Heart left ventricle (tissue), 16 donors: ENCODE results near the gene TBL1Y. TPM values are rescaled to one million over a fixed set of nuclear protein-coding genes. Genes with fewer than 3 reads are reported as not detected.

Experiments used
- ATAC-seq, 4 donors: fragments of 200-7000 bp; cut with Tn5 transposase; one replicate each; pipeline ENCODE4 v1.9.1; 2020 to 2022; ENCODE audit warnings: moderate library complexity in 4 of 4, mild to moderate bottlenecking in 3 of 4, moderate number of reproducible peaks in 1 of 4
- DNase-seq, 5 donors: peaks; one replicate each; pipeline ENCODE4 v3.0.0-alpha.2; 2020
- H3K27ac ChIP-seq, 12 donors: fragments of 200-600 bp; sonication (generic) in 4 of 12; one replicate each; pipeline versions ENCODE4 v1.5.0 to v1.8.0; 2016 to 2022; ENCODE audit warnings: mild to moderate bottlenecking in 2 of 12
- H3K27me3 ChIP-seq, 9 donors: fragments of 200-600 bp; sonication (generic) in 2 of 9; one replicate each; pipeline versions ENCODE4 v1.5.1 to v1.8.0; 2016 to 2022; ENCODE audit warnings: mild to moderate bottlenecking in 3 of 9
- H3K36me3 ChIP-seq, 9 donors: fragments of 200-600 bp; sonication (generic) in 2 of 9; one replicate each; pipeline versions ENCODE4 v1.5.0 to v1.8.0; 2018 to 2022; ENCODE audit warnings: mild to moderate bottlenecking in 2 of 9
- H3K4me1 ChIP-seq, 12 donors: fragments of 200-600 bp; sonication (generic) in 4 of 12; one replicate each; pipeline versions ENCODE4 v1.5.0 to v1.8.0; 2016 to 2022; ENCODE audit warnings: mild to moderate bottlenecking in 3 of 12
- H3K4me3 ChIP-seq, 12 donors: fragments of 200-600 bp; sonication (generic) in 4 of 12; one replicate each; pipeline versions ENCODE4 v1.5.0 to v1.8.0; 2017 to 2022; ENCODE audit warnings: mild to moderate bottlenecking in 9 of 12, moderate library complexity in 4 of 12
- H3K9me3 ChIP-seq, 12 donors: fragments of 200-600 bp; sonication (generic) in 4 of 12; one replicate each; pipeline versions ENCODE4 v1.5.0 to v1.8.0; 2016 to 2022; ENCODE audit warnings: mild to moderate bottlenecking in 1 of 12
- POLR2A ChIP-seq, 2 donors: fragments of 450-650 bp; IDR thresholded peaks; one replicate each; pipeline ENCODE4 v1.6.1; 2017; ENCODE audit warnings: antibody characterized with exemption in 2 of 2, mild to moderate bottlenecking in 2 of 2, moderate library complexity in 2 of 2
- WGBS, 4 donors: extraction: QIAGEN DNeasy Blood & Tissue Kit in 2 of 4; methylation state at CpG; one replicate each; pipeline versions ENCODE4 v1.1.5 to v1.1.7; 2013 to 2018; 5-methylcytosine and 5-hydroxymethylcytosine counted together
- intact Hi-C, 10 donors: fragments of 100-400 bp; cut with DNase I; formaldehyde crosslinking; loops; one replicate each; pipeline versions ENCODE4 v1.11.1 to v1.14.2; 2022
- polyA plus RNA-seq, 2 donors: library from polyadenylated mRNA; stranded (reverse); fragments of 200-250 nt; gene quantifications; one replicate each; pipeline ENCODE4 v1.2.3, GENCODE V29; 2013
- total RNA-seq, 9 donors: library from RNA; depleted of rRNA in 2 of 9; stranded (reverse); fragments of >200 nt in 2 of 9; fragmentation: NEBNext Ultra II Directional in 3 of 9; extraction: Animal tissue kit (Norgen Biotek cat#: 25700) in 3 of 9; gene quantifications; one replicate each; pipeline versions ENCODE4 v1.1.0 to v1.2.4, GENCODE V29; 2016 to 2023
- TF ChIP-seq, protein P1 (sequence below), 12 donors: fragments of 200-600 bp; sonication (generic) in 4 of 12; IDR thresholded peaks; one replicate each; pipeline versions ENCODE4 v1.5.0 to v1.8.0; 2018 to 2022; ENCODE audit warnings: antibody characterized with exemption in 12 of 12, mild to moderate bottlenecking in 5 of 12
- donor health status: ischemic (EF 13 %, LVEDD 7.1; RV severe dilation, severe dysfunction).
- donor health status: healthy with polysubstance abuse.
- donor health status: DM: no; HTN: yes; CAD: no.
- donor health status: DM: no; HTN: no; CAD: no.
- donor health status: ischemic (EF 25% LVEDD 6.9; RV normal size, moderate dysfunction).
- donor health status: ischemic (EF 25% LVEDD 5.7; RV mildly dilated, moderate dysfunction).
- donor health status: healthy.
- donor health status: DM: yes; HTN: yes; CAD: no.
- donor health status: ischemic (EF 35%, LVEDD 5.7; RV mildly dilated, moderate dysfunction).
- donor health status: nonischemic (EF 11% LVEDD 7.7; RV severe dilation, severe dysfunction).
- donor health status: DM: yes; HTN: yes; CAD: no.
- donor health status: PGD.
- donor health status: ischemic (EF 29% LVEDD 5.4; RV normal size, mild dysfunction).
- donor health status: nonischemic (EF 23%, LVEDD 6.1; RV moderate dilation, normal function).

Gene TBL1Y
- total and polyA plus RNA-seq, 11 donors, result 0.25 TPM; not detected in 10

DNA sequence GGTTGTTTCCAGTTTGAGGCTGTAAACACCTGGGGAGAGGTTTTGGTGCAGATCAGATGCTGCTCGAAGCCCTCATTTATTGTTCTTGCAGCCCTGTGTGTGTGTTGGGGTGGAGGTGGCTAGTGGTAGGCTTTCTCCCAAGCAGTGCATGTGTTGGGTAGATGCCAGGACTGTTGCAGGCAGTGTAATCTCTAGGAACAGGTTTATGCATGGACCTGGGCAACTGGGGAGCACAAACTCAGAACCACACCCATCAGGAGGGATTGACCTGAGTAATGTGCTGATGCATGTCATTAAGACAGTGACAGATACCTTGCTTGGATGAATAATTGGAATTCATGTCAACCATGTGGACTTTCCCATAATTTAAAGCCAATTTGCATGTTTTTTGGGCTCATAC is 77.3 kb downstream of the TBL1Y start:
- Histone ChIP-seq H3K27me3 (no peaks in the 10 kb centered on the region), H3K4me1 (no peaks in the 10 kb centered on the region), H3K4me3 (no peak overlapping the region), H3K36me3 (no peaks in the 10 kb centered on the region), H3K27ac (no peak overlapping the region), H3K9me3 (no peaks in the 10 kb centered on the region)
- DNase-seq (no peak), ATAC-seq (no peak)
- intact Hi-C loops, result no loop called here
- TF ChIP-seq, protein P1, sequence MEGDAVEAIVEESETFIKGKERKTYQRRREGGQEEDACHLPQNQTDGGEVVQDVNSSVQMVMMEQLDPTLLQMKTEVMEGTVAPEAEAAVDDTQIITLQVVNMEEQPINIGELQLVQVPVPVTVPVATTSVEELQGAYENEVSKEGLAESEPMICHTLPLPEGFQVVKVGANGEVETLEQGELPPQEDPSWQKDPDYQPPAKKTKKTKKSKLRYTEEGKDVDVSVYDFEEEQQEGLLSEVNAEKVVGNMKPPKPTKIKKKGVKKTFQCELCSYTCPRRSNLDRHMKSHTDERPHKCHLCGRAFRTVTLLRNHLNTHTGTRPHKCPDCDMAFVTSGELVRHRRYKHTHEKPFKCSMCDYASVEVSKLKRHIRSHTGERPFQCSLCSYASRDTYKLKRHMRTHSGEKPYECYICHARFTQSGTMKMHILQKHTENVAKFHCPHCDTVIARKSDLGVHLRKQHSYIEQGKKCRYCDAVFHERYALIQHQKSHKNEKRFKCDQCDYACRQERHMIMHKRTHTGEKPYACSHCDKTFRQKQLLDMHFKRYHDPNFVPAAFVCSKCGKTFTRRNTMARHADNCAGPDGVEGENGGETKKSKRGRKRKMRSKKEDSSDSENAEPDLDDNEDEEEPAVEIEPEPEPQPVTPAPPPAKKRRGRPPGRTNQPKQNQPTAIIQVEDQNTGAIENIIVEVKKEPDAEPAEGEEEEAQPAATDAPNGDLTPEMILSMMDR (IDR thresholded peaks at IDR 0.05), result no peak
- no peak for TF ChIP-seq POLR2A (IDR thresholded peaks at IDR 0.05)
- WGBS, 4 donors, result 79 to 86% methylated on average over 1 of the region's 1 CpG; no CpG with 5 or more reads in 2 of the 4 donors

DNA sequence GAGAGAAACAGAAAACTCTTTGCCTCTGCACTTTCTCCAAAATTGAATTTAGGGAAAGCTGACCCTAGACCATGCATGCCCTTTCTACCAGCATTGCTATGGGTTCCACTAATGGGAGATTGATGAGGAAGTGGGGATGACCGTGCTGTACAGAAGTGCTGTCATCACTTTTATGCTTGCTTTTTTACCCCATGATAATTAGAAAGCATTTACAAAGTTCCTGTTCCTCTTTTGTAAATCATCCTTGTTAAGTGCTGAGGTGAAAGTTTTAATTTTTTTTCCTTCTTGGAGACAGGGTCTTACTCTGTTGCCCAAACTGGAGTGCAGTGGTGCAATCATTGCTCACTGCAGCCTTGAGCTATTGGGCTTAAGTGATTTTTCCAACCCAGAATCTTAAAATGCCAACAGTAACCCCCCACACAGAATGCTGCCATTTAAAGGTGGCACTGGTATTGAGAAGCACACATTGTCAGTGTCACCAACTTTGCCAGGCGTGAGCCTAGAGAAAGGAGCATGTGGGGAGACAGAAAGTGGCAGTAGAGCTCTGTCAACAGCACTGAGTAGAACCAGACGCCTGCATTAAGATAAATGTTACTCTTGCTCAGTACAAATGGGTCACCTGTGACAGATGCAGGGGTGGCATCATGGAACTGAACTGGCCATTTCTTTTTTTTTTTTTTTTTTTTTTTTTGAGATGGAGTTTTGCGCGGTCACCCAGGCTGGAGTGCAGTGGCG is 79.6 kb downstream of the TBL1Y start:
- no peak for ATAC-seq
- Histone ChIP-seq H3K4me1 (no peaks in the 10 kb centered on the region), H3K9me3 (no peaks in the 10 kb centered on the region), H3K27ac (no peak overlapping the region), H3K27me3 (no peaks in the 10 kb centered on the region), H3K36me3 (no peaks in the 10 kb centered on the region), H3K4me3 (no peak overlapping the region)
- TF ChIP-seq, protein P1 (IDR thresholded peaks at IDR 0.05), result no peak
- TF ChIP-seq POLR2A (IDR thresholded peaks at IDR 0.05), result no peak
- 71% methylated on average over 6 of the region's 6 CpGs; no CpG with 5 or more reads in 2 of the 4 donors for whole genome bisulfite sequencing, 4 donors
- intact Hi-C loops, result no loop called here
- DNase-seq, result no peak

DNA sequence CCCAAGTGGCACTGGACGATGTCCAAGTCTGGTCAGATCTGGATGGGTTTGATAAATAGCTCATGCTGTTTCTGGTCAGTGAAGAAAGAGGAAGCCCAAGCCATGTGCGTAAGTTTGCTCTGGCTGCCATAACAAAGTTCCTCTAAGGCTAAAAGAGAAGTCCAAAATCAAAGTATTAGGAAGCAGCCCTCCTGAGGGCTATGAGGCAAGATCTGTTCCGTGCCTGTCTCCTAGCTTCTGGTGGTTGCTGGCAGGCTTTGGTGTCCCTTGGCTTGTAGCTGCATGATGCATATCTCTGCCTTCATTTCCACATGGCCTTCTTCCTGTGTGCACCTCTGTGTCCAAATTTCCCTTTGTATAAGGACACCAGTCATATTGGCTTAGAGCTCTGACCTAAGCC is 81.5 kb downstream of the TBL1Y start:
- H3K27me3 ChIP-seq, result no peaks in the 10 kb centered on the region
- no peak for TF ChIP-seq POLR2A (IDR thresholded peaks at IDR 0.05)
- H3K4me3 ChIP-seq, result no peak overlapping the region
- H3K27ac ChIP-seq, result no peak overlapping the region
- ATAC-seq (no peak), DNase-seq (no peak)
- H3K9me3 ChIP-seq, result no peaks in the 10 kb centered on the region
- H3K4me1 ChIP-seq, result no peaks in the 10 kb centered on the region
- H3K36me3 ChIP-seq, result no peaks in the 10 kb centered on the region
- intact Hi-C loops, result no loop called here
- WGBS, 4 donors, result 68 to 72% methylated on average over 3 of the region's 3 CpGs; no CpG with 5 or more reads in 2 of the 4 donors

DNA sequence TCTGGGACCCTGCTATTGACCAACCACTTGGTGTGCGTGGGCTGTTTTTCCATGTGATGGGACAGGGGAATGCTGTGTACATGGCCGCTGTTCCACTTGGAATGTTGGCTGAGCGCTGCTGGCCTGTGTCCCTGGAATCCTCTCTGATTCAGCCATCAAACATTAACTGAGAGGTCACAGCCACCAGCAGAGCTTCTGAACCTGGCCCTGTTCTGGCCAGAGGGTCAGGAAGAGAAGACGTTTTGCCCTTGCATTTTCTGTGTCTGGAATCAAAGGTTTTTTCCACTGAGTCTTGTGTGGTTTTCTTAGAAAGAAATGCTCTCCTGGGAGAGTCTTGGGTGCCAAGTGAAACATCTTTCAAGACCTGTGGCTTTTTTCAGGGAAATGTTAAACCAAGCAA is 85.5 kb downstream of the TBL1Y start:
- no peak overlapping the region for H3K27ac ChIP-seq
- no peaks in the 10 kb centered on the region for H3K36me3 ChIP-seq
- ATAC-seq (no peak), DNase-seq (no peak)
- no peaks in the 10 kb centered on the region for H3K9me3 ChIP-seq
- intact Hi-C loops, result no loop called here
- no peaks in the 10 kb centered on the region for H3K4me1 ChIP-seq
- H3K27me3 ChIP-seq, result no peaks in the 10 kb centered on the region
- H3K4me3 ChIP-seq, result no peak overlapping the region
- WGBS, 4 donors, result 58 to 68% methylated on average over 4 of the region's 4 CpGs; no CpG with 5 or more reads in 2 of the 4 donors
- TF ChIP-seq POLR2A (IDR thresholded peaks at IDR 0.05), result no peak
- TF ChIP-seq, protein P1 (IDR thresholded peaks at IDR 0.05), result no peak
